Cerebellar cortex (tissue), 1 donor: ENCODE results near the gene ENOSF1.

Experiments used
- DNase-seq: peaks from one replicate; pipeline ENCODE4 v3.0.0-alpha.2; 2015; ENCODE audit warnings: low spot score

ENOSF1 gene

GRCh38 chr18:673317-673716 lies 39.1 kb downstream of the ENOSF1 start:
- no peak for DNase-seq

GRCh38 chr18:671405-671804 lies 41.0 kb downstream of the ENOSF1 start:
- DNase-seq, result no peak

- no peak for DNase-seq
Measured at GRCh38 chr18:670522-670921, 41.9 kb downstream of the ENOSF1 start.

- no peak for DNase-seq
Measured at GRCh38 chr18:669077-669476, 43.4 kb downstream of the ENOSF1 start.

- no peak for DNase-seq
Measured at GRCh38 chr18:668260-668659, 44.2 kb downstream of the ENOSF1 start.

- DNase-seq, result no peak
Measured at GRCh38 chr18:666628-667027, 45.8 kb downstream of the ENOSF1 start.

- no peak for DNase-seq
Measured at GRCh38 chr18:666177-666576, 46.3 kb downstream of the ENOSF1 start.

- DNase-seq, result no peak
Measured at GRCh38 chr18:662197-662596, 50.2 kb downstream of the ENOSF1 start.

- no peak for DNase-seq
Measured at GRCh38 chr18:659597-659996, 52.8 kb downstream of the ENOSF1 start.

GRCh38 chr18:658947-659533 lies 53.4 kb downstream of the ENOSF1 start:
- no peak for DNase-seq

GRCh38 chr18:658001-658946 lies 54.2 kb downstream of the ENOSF1 start:
- DNase-seq, result peak; percentile 83

GRCh38 chr18:657311-658000 lies 55.0 kb downstream of the ENOSF1 start, which contains the start of gene TYMS:
TYMS (plus strand) TSS chr18:657653; CDS start chr18:657743, 90 bp downstream.
- DNase-seq, result peak; percentile 62

- no peak for DNase-seq
Measured at GRCh38 chr18:655445-655844, 57.0 kb downstream of the ENOSF1 start.

GRCh38 chr18:654601-655000 lies 57.8 kb downstream of the ENOSF1 start:
- no peak for DNase-seq

- DNase-seq, result no peak
Measured at GRCh38 chr18:653512-653911, 58.9 kb downstream of the ENOSF1 start.

GRCh38 chr18:652131-652530 lies 60.3 kb downstream of the ENOSF1 start:
- no peak for DNase-seq

GRCh38 chr18:650428-650858 lies 62.0 kb downstream of the ENOSF1 start:
- DNase-seq, result no peak

GRCh38 chr18:649341-649740 lies 63.1 kb downstream of the ENOSF1 start:
- DNase-seq, result no peak

- DNase-seq, result no peak
Measured at GRCh38 chr18:647304-647703, 65.1 kb downstream of the ENOSF1 start.

- DNase-seq, result no peak
Measured at GRCh38 chr18:644395-645004, 67.9 kb downstream of the ENOSF1 start.

- no peak for DNase-seq
Measured at GRCh38 chr18:641224-641623, 71.2 kb downstream of the ENOSF1 start.

GRCh38 chr18:635171-635570 lies 77.3 kb downstream of the ENOSF1 start:
- DNase-seq, result no peak
